ENCODE data around the gene PASK.

PASK gene

DNA sequence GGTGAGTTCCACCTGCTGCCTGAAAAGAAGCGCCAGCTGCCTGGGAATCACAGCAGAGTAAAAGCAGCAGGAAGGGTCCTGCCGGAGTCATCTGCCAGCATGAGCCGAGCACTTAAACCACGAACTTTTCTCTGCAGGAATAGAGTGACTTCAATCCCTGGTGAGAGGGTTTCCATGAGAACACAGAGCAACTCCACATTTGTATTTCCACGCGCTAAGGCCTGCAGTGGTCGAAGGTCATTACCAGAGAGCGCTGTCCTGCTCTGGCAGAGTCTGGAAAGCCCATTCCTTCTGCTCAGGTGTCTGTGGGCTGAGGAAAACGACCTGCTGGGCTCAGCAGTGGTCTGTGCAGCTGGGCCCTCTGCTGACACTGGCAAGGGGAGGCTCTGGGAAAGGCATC is 6.7 kb downstream of the PASK start:
- FAIRE-seq: no peak

- no peak for FAIRE-seq
These were observed 7.2 kb downstream of the PASK start for GRCh38 chr2:241142063-241142462.

- FAIRE-seq: no peak
These were observed 8.0 kb downstream of the PASK start for GRCh38 chr2:241141214-241141770.

DNA sequence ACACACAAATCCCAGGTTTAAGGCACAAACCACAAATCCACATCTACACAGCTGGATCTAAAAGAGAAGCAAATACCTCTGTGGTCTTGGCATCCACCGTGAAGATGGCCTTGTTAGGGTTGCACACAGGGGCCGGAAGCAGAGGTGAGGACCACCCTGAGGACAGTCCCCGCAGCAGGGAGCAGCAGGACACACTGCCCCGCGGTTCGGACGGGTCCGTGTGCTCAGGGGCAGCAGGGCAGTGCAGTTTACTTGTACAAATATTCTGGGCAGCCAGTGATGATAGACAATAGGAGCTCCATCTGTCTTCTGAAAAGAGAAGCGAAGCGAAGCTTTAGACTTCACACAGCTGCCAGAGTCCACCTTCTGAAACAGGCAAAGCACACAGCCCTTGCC is 8.8 kb downstream of the PASK start:
- no peak for FAIRE-seq

DNA sequence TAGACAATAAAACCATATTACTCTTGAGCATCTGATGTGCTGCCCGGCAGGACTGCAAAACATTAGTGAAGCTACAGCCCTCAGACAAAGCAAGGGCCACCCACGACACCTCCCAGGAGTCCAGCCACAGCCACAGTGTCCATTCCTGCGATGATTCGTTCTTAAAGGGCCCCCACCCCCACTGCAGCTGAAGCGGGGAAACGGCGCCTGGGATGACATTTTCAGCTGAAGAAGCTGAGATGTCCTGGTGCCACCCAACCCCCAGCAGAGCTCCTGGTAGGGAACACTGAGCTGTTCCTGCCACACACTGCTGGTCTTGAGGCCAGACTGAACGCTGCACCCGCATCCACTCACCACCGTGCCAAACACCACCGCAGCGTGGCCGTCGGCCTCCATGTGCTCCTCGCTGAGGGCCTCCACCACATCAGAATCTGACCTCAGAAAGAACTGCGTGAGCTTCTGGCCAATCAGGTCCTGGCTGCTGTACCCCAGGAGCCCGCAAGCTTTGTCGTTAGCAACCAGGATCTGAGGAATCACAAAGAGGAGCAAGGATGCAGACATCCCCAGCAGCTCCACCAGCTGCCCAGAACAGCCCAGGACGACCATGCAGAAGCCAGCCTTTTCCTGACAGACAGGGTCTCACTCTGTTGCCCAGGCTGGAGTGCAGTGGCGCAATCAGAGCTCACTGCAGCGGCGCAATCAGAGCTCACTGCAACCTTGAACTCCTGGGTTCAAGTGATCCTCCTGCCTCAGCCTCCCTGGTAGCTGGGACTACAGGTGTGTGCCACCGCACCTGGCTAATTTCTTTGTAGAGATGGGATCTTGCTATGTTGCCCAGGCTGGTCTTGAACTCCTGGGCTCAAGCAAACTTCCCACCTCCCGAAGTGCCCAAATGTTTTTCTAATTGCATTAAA is 9.5 kb downstream of the PASK start:
- no peak for FAIRE-seq

DNA sequence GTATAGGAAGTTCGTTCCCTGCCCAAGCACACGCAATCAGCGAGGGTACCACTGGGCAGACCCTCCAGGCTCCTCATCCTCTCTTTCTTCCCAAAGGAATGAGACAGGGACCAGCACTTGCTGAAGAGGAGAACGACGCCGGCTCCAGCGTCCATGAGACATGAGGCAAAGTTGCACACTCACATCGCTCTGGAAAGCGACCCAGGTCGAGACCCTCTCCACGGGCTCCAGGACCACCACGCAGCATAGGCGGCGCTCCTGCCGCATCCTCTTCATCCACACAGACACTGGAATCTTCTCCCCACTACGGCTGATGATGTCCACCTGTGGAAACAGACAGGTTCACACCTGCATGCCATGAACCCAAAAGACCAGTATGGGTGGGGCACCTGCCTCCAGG is 10.8 kb downstream of the PASK start:
- FAIRE-seq: no peak

DNA sequence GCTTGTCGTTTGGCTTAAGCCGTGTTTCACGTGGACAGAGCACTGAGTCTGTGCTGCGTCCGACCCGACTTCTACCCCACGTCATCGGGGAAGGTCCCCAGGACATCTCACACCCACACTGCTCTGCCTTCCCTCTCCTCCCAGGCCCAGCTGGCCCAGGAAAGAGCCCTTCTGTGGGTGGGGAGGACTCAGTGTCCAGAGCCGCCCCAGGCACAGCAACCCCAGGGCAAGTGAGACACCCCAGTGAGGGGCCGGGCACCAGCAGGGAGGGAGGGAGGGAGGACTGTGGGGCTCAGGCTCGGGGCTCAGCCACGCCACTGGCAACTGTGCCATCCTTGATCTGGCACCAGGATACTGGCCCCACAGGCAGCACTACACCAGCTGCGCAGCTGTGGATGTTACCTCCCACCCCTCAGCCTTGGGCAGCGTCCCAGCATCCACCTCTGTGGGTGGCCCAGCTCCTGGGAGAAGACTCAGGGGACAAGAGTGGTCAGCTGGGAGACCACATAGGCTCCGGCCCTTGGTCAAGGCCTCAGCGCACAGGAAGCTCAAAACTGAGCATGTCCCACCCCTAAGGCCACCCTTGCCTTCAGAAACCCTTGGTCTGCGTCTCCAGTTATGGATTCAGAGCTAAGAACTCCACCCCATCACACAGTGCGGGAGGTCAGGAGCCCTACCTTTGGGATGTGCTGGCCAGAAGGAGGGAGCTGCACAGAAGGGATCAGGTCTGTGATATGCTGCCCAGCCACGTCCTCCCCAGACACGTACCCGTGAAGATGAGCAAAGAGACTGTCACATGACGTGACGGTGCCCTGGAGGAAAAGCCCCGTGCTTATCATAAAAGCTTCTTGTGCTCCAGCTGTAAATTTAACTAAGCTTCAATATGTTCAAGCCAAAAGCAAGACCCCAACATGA is 11.7 kb downstream of the PASK start:
- no peak for FAIRE-seq

DNA sequence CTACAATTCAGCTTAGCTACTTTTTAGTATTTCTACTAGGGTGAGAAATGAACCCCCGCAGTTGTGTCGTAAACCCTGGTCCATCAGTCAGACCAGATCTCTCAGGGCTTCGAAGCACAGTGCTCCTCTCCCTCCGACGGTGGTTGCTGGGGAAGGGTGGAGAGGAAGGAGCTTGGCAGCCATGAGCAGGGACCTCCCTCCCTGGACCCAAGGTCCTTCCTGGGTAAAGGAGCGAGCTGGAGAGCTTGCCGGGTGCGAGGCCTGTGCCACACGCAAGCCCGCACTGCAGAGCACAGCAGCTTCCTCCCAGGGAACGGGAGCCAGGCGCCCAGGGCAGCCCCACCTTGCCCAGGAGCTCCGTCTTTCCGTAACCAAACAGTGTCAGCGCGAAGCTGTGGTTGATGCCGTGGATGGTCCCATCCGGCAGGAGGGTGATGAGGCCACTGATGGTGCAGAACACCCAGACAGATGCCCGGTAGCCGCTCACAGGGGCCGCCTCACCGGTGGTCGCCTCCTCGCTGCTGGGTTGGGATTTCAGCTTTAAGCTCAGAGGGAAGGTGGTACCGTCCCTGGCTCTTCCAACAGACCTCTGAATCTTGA is 12.5 kb downstream of the PASK start:
- FAIRE-seq: no peak

GRCh38 chr2:241136191-241136590 is 13.1 kb downstream of the PASK start:
- FAIRE-seq: no peak

DNA sequence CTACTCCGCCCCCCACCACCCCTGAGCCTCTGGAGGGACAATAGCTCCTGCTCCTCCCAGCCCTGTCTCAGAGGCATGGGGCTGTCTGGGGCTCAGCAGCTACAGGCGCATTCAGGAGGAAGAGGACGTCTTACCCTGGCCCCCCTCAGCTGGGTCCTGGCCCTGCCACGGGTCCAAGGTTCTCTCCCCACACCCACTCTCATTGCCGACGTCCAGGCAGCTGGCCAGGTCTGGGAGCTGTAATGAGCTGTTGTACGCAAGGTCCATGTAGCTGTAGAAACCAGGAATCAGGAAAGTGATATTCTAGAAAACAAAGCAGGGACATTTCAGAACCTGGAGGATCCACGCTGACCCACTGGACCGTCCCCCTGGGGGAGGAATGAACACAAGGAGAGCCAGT is 13.5 kb downstream of the PASK start:
- no peak for FAIRE-seq

DNA sequence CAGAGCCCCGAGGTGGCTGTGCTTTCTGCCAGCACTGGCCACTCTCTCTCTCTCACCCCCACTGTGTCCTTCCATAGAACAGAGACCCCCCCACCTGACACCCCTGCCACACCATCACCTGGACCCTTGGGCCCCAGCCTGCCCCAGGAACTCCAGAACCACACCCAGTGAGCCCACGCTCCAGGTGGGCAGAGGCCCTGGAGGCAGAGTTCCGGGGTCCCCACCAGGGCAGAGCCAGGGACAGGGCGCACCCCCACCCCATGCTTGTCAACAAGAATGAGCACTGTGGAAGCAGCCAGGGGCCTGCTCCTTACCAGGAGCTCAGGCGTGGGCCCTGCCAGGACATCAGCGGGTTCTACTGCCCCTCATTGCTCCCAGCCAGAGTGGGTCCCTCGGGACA is 14.6 kb downstream of the PASK start:
- FAIRE-seq: no peak

GRCh38 chr2:241133436-241133820 is 15.8 kb downstream of the PASK start:
- no peak for FAIRE-seq

GRCh38 chr2:241132538-241133435 is 16.5 kb downstream of the PASK start:
- FAIRE-seq: no peak

DNA sequence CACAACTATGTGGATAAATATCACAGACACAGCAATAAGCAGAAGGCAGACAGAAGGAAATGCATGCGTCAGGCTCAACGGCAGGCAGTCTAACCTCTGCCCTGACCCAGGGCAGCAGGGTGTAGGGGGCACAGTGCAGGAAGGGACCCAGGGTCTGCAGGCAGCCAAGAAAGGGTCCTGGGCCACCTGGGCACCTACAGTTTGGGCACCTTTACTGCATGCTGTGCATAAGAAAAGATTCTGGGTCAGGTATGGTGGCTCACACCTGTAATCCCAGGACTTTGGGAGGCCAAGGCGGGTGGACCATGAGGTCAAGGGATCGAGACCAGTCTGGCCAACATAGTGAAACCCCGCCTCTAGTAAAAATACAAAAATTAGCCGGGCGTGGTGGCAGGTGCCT is 17.7 kb downstream of the PASK start:
- no peak for FAIRE-seq

GRCh38 chr2:241130316-241130715 is 19.0 kb downstream of the PASK start:
- no peak for FAIRE-seq

DNA sequence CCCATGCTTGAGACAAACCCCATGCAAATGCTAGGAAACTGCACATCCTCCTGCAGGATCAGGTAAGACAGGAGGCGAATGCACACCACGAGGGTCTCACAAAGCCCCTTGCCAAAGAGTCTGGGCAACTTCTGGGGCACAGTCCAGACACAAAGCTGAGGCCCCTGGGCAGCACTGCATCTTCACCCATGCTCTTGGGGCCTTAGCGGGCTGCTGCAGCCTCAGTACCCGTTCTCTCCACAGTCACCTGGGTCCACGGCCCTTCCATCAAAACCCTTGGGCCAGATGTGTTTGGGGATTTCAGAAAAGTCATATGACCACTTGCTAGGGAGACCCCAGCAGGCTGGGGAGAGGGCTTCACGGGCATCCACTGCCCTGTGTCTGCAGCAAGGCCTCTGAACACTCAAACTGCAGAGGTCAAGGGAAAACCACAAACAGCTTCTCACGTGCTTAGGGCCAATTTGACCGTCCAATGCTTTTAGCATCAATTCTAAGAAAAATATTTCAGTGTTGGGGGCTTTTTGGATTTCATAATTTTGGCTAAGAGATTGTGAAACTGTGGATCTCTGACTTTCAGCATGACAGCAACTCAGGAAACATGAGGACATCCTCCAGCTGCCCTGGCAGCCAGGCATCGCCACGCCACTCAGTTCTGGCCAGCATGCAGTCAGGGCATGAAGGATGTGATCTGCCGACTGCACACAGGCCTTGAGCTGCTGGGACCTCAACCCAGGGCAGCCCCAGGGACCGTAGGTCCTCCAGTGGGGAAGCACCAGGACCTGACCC is 20.0 kb downstream of the PASK start:
- FAIRE-seq: no peak

DNA sequence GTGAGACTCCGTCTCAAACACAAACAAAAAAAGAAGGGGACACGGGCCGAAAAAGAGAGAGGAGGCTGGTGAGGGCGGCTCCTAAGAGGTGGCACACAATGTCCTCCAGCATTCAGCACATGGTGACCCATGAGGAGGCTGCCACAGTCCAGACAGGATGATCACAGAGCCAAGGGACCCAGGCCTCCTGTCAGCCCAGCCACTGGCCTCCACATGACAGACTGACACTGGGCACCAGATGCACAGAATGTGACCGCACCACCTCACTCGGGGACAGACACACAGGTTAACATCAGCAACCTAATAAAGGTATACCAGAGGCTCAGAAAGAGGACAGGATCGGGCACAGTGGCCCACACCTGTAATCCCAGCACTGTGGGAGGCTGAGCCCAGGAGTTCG is 21.0 kb downstream of the PASK start:
- FAIRE-seq: no peak

DNA sequence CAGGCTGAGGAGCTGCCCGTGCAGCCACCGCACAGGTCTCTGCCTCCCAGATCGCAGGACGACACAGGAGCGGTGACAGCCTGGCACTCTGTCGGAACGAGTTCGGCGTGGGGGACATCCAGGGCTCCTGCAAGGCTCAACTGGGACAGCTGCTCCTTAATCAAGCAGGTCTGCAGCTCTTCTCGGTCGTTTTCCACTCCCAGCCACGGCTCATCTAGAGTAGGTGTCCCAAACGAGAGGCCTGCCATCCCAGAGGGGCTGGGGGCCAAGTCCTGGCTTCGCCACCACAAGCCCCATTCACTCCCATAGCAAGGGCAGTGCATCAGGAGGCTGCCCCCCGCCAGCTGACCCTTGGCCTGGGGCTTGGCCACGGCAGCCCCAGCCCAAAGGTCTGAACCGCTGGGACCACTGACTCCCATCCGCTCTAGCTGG is 22.5 kb downstream of the PASK start:
- no peak for FAIRE-seq

DNA sequence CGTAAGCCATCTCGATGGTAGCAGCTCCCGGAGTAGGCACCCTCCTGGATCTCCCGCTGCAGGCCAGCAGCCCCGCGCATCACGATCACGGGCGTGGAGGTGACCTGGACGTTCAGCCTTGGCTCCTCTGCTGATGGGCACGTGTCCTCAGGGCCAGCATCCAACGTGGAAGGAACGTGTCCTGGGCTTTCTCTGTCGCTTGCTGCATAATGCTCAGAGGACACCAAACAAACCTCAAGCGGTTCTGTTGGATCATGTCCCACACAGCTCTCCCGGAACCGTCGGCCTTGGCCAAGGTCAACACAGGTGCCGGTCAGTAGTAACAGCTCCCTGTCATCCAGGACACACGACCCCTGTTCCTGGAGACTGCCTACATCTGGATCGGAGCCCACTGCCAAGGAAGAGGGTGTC is 23.1 kb downstream of the PASK start:
- FAIRE-seq: no peak

DNA sequence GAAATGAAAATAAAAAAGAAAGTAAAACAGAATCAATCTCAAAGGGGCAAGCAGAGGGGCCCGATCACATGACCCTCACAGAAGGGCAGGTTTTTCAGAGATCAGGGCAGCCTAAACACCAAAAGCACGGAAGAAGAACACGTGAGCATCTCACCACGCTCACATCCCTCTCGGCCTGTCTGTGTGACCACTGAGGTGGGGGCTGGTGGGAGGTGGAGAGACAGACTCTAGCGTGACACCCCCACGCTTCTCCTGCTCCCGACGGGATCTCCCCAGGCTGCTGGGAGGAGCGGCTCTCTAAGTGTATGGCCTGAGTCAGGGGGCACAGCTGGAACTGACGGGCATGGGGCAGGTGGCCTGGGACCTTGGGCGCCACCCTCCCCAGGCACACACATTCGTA is 23.6 kb downstream of the PASK start:
- FAIRE-seq: no peak

DNA sequence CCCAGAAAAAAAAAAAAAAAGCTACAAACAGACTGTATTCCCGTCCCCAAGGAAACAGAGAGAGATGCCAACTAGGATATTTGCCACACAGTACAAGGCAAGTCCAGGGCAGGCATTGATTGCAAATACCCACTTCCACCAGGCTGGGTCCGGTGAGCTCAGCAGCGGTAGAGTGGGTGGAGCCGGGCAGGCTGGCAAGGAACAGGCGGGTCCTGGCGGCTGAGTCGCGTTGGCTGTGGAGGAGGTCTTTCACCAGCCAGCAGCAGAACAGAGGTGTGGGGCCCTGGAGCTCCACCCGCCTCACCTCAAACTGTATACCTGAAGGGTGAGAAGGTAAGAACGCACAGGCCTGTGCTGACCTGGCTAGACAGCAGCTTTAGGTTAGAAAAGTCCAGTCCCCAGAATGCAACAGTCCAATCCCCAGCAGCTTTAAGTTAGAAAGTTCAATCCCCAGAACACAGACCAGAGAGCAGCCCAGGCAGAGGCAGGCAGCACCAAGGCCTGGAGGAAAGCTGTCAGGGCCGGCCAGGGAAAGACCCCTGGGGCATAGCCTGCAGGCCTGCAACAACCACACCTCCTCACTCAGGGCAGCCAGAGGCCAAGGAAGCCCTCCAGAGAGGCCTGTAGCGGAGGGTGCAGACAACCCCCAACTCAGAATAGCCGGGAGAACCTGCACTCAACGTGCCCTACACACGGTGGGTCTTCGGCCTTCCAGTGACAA is 25.3 kb downstream of the PASK start:
- no peak for FAIRE-seq
